ENCODE measurements around the gene CILP.

CILP gene

GRCh38 chr15:65221697-65222096 lies 10.4 kb upstream of the CILP start:
- DNase-seq (ENCODE audit: low read depth), result no peak

- no peak for DNase-seq (ENCODE audit: low read depth)
These were observed 7.9 kb upstream of the CILP start for GRCh38 chr15:65219137-65219536.

- DNase-seq (ENCODE audit: low read depth), result no peak
These were observed 6.5 kb upstream of the CILP start for GRCh38 chr15:65217526-65218482.

GRCh38 chr15:65215496-65215895 lies 4.2 kb upstream of the CILP start:
- DNase-seq (ENCODE audit: low read depth), result no peak

GRCh38 chr15:65214010-65214409 lies 2.7 kb upstream of the CILP start:
- no peak for DNase-seq (ENCODE audit: low read depth)

GRCh38 chr15:65213241-65213640 lies 2.0 kb upstream of the CILP start:
- no peak for DNase-seq (ENCODE audit: low read depth)

- no peak for DNase-seq (ENCODE audit: low read depth)
These were observed 824 bp upstream of the CILP start for GRCh38 chr15:65212097-65212496.

- no peak for DNase-seq (ENCODE audit: low read depth)
These were observed 259 bp upstream of the CILP start for GRCh38 chr15:65211482-65211982.

GRCh38 chr15:65209701-65210643 lies 1.3 kb downstream of the CILP start:
- no peak for DNase-seq (ENCODE audit: low read depth)

GRCh38 chr15:65208647-65209046 lies 2.6 kb downstream of the CILP start:
- no peak for DNase-seq (ENCODE audit: low read depth)

GRCh38 chr15:65207280-65207840 lies 3.9 kb downstream of the CILP start:
- DNase-seq (ENCODE audit: low read depth), result no peak

- DNase-seq (ENCODE audit: low read depth), result no peak
These were observed 4.5 kb downstream of the CILP start for GRCh38 chr15:65206750-65207149.

GRCh38 chr15:65204931-65205660 lies 6.2 kb downstream of the CILP start:
- no peak for DNase-seq (ENCODE audit: low read depth)

GRCh38 chr15:65204236-65204930 lies 6.9 kb downstream of the CILP start:
- DNase-seq (ENCODE audit: low read depth), result no peak

- no peak for DNase-seq (ENCODE audit: low read depth)
These were observed 9.4 kb downstream of the CILP start for GRCh38 chr15:65201918-65202317.

- no peak for DNase-seq (ENCODE audit: low read depth)
These were observed 12.7 kb downstream of the CILP start for GRCh38 chr15:65198571-65198970.

- no peak for DNase-seq (ENCODE audit: low read depth)
These were observed 14.0 kb downstream of the CILP start for GRCh38 chr15:65197337-65197645.

GRCh38 chr15:65196637-65197336 lies 14.5 kb downstream of the CILP start:
- no peak for DNase-seq (ENCODE audit: low read depth)

GRCh38 chr15:65195548-65195923 lies 15.7 kb downstream of the CILP start:
- DNase-seq (ENCODE audit: low read depth), result no peak

GRCh38 chr15:65194826-65195547 lies 16.3 kb downstream of the CILP start:
- no peak for DNase-seq (ENCODE audit: low read depth)
